NK-92 (cell line): ENCODE data around the gene KLHL30.
"Not testable (repeated sequence)": the region's sequence is repeated elsewhere in the genome, so short reads cannot be mapped to it uniquely, and the experiment has no call there.

Experiments used
- DNase-seq: peaks from one replicate; lab custom pipeline; 2025; ENCODE audit not compliant: unreplicated experiment; lab: John Stamatoyannopoulos, UW

The KLHL30 gene

DNA sequence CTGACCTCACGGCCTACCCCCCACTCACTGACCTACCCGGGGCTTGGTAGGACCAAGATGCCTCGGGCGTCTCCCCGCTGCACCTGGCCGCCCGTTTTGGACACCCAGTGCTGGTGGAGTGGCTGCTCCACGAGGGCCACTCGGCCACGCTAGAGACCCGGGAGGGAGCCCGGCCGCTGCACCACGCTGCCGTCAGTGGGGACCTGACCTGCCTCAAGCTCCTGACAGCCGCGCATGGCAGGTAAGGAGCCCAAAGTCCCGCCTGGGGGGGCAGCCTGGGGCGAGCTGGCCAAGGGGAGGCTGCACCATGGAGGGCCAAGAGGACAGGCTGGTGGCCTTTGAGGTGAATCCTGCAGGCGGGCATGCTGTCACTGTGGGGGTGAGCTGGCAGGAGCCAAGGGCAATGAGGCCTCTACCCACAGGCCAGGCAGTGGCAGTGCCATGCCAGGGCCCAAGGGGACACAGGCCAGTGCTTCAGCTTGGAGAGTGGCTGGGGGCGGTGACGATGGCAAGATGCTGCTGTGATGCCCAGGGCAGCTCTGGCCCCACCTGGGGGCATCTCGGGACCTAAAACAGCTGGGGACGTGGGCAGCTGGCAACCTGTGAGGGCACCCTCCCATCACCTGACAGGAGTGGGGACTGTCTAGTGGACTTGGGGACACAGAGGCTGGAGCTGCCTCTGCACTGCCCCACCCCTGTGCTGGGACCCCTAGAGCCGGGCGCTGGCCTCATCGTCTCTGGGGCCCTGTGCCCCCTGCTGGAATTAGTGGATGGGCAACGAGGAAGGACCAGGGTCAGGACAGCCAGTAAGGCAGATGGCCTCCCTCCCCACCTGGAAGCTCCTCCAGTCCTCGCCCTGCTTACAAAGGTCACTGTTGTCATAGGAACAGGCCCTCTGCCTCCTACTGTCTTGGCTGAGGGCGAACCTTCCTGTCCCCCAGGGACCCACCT, 36.3 kb upstream of the KLHL30 start:
- no peak for DNase-seq

DNA sequence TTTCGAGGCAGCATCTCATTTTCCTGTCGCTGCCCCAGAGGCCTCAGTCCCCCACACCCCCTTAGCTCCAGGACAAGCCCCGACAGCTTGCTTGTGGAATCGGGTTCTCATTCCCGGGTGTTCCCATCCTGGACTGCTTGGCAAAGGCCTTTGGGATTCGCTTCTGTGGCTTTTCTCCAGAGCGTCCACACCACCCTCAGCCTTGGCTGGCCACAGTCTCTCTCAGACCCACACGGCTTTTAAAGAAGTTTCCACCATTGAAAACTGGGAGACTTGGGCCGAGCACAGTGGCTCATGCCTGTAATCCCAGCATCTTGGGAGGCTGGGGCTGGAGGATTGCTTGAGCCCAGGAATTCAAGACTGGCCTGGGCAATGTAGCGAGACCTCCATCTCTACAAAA, 35.6 kb upstream of the KLHL30 start:
- DNase-seq: no peak

DNA sequence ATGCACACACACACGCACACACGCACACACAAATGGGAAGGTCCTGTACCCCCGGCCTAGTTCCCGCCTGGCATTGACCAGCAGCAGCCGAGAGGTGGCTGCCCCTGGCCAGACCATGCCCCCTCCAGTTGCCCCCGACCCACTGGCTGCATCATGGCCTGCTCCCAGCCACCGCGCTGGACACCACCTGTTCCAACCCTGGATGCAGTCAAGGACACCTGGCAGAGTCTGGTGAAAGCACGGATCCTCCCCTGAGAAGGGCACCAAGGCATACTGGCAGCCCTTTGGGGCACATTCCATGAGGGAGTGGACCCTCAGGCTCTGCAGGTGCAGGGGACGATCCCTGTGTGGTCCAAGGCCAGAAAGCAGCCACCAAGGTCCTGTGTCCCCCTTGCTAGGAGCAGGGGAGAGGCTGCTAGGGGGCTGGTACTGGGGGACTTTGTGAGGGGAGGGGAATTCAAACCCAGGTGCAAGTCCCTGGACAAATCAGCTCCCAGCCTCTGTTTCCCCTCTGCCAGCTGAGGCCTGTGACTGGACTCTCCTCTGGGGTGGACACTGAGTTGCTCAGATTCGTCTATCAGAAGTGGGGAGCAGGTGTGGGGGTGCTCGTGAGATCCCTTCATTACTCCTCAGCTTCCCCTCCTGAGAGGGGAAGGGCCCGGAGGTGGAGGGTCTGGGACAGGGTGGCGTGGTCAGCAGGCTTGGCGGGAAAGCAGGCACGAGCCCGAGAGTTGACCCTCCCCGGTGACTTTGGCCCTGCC, 34.8 kb upstream of the KLHL30 start:
- DNase-seq: no peak

DNA sequence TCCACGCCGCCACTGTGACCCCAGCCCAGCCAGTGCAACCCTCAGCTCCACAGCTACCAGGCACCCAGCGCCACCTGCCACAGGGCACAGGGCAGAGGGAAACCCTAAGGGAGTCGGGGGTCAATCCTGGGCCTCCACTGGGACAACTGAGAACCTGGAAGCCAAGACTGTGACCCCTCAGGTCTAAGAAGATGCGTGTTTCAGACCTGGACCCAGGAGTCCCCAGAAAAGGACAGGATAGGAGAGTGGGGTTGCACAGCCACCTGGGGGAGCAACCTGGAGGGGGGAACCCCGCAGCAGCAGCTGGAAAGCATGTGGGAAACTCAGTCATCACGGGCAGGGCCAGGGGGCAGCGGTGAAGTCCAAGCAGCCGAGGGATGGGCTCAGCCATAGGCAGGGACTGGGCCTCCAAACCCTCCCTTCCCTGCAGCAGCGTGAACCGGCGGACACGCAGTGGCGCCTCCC, 34.2 kb upstream of the KLHL30 start:
- DNase-seq: no peak

DNA sequence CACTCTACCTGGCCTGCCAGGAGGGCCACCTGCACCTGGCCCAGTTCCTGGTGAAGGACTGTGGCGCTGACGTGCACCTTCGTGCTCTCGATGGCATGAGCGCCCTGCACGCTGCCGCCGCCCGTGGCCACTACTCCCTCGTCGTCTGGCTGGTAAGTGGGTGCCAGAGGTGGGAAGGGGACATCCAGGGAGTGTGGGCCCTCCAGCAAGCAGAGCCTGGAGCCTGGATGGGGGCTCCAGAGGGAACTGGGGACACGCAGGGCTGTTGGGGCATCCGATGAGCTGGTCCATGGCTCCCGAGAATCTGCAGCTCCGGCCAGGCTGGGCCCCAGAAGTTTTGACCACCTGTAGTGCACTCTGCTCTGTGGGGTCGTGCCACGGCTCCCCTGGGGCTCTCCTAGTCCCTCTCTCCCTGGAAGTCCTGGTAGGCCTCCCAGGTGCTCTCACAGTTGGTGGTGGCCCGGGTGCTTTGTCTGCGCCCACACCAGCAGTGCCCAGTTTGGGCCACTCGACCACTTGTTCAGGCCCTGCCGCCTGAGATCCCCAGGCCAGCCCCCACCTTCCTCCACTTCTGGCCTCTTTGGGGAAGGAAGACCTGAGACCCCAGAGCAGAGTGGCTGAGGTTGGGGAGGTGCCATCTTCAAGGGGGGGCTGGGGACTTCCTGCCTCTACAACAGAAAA, 33.6 kb upstream of the KLHL30 start:
- DNase-seq: no peak

DNA sequence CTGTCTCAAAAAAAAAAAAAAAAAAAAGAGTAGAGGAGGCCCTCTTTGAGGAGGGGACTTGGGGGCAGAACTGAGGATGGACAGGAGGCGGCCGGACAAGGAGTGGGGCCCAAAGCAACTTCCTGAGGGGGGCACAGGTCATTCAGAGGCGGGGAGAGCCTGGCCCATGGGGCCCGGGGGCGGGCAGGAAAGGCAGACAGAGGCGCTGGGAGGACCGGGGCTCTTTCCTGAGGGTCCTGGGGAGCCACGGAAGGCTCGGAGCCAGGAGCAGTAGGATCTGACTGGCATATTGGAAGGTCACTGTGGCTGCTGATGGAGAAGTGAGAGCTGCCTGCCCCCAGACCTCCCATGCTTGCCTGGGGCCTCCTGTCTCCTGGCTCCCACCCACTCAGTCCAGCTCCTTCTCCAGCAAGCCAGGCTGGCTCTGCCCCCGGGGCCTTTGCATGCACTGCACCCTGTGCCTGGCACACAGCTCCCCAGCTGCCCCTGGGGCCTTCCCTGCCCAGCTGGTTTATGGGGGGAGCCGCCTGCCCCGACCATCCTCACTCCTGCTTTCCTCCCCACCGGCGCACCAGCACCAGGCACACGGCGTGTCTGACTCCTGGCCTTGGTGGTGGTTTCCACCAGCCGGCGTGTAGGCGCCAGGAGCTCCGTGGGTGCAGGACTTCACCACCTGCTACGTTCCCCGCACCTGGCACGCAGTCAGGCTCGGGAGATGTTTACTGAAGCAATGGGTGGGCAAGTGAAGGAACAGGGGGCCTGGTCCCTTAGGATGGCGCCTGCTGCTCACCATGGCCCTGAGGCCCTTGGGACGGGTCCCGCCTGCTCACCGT, 32.7 kb upstream of the KLHL30 start:
- DNase-seq: no peak

DNA sequence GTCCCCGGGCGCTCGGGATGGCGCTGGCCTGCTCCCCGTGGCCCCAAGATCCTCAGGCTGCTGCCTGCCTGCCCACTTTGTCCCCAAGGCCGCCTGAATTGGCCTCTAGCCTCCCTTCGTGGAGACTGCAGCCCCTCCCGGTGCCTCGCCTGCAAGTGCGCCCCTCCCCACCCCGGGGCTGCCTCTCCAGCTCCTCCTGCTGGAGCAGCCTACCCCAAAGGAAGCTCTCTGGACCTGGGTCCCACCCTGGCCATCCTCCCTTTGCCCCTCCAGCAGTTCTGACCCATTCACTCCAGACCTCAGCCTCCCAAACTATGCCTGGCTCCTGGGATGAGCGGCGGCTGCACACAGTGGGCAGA, 32.1 kb upstream of the KLHL30 start:
- DNase-seq: no peak

DNA sequence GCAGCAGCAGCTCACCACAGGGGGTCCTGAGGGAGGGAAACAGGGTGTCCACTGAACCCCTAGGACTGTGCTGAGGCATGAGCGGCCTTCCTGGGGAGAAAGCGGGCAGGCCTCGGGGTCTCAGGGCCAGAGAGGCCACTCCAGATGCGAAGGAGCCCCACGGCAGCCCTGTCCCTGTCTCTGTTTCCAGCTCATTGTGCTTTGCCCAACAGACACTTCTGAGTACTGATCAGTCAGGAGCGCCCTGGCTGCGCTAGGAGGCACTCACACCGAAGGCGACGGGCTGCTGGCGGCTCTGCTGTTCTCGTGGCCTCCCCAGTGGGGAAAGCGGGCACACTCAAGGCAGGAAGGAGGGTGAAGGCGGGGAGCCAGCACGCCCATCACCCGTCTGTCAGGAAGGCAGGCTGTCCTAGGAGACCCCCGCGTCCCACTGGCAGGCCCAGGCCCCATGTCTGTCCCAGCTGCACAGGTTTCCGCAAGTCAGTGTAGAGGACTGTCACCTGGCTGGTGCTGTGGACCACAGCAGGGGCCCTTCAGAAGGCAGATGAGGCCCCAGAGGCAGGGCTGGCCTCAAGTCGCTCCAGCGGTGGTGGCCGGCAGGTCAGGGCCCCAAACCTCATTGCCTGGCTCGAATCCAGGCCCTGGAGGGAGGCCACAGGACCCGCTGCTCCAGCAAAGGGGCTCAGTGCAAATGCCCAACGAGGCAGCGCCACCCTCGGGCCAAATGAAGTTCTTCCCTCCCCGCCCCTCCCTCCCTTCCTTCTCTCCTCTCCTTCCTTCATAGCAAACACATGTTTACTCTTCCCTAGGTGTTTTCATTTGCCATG, 31.6 kb upstream of the KLHL30 start:
- DNase-seq: no peak

DNA sequence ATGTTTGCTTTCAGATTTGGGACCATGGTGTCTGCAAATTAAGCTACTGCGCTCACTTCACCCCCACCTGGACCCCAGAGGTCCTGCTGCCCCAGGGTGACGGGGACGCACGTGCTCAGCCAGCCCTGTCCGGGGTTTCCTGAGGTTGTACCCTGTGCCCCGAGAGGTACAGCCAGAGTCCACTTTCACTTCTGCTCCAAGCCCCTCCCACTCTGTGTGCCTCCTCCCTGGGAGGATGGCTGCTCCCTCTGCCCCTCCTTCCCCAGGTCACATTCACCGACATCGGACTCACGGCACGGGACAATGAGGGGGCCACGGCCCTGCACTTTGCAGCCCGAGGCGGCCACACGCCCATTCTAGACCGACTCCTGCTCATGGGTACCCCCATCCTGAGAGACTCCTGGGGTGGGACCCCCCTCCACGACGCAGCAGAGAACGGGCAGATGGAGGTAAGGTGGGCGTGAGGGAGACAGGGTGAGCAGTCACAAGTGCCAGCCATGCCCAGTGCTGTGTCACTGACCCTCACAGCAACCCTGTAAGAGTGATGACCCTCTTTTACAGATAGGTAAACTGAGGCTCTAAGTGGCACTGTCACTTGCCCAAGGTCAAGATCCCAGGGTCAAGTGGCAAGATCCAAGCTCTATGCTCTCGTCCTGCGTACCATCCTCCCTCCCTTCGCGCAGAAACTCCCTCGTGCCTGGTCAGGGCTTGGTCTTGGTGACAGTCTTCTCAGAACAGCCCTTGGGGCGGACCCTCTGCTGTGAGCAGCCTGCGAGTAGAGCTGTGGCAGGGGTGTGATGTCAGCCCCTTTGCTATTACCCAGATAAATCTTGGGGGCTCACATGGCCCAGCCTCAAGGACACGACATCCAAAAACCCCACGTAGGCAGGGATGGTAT, 30.7 kb upstream of the KLHL30 start:
- DNase-seq: no peak

DNA sequence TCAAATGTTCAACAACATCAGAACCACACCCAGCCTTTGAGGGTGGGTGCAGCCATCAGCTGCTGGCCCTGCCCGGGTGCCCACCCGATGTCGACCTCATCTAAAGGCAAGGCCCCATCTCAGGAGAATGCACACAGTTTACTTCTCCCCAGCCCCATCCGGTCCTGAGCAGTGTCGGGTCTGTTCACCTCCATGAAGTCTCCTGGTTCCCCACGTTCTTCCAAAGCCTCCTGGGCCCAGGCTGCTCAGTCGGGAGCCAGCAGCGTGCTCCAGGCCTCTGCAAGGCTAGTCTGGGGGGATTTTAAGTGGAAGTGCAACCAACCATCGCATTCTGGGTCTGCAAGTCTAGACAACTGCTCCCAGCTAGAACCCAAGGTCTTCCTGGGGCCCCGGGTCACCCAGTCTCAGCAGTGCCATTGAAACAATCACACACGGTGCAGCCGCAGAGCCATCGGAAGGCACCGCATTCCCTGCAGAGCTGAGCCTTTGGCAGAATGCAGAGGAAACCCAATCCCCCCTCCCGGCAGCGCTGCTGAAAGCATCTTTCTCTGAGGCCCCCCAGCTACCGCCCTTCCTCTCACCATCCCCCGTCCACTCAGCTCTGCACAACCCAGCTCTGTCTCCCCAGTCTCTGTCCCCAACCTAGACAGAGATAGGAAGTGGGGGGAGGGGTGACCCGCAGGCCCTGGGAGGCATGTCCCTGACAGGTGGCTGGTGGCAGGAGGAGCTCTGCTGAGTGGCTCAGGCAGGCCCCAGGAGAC, 29.9 kb upstream of the KLHL30 start:
- no peak for DNase-seq

DNA sequence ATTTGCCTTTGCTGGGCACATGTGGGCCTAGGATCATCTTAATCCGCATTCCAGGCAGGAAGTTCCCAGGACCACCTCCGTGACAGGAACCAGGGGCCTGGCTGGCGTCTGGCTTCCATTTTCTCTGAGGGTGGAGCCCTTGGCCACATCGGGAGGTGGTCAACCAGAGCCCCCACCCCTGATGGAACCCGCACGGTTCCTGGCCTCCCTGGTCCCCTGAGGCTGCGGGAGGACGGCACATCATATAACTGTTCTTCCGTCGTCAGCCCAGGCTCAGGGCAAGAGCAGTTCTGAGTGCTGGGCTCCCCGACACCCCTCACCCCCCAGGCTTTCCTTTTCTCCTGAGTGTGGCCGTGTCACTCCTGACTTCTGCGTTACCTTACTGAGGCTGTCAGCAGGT, 24.9 kb upstream of the KLHL30 start:
- no peak for DNase-seq

DNA sequence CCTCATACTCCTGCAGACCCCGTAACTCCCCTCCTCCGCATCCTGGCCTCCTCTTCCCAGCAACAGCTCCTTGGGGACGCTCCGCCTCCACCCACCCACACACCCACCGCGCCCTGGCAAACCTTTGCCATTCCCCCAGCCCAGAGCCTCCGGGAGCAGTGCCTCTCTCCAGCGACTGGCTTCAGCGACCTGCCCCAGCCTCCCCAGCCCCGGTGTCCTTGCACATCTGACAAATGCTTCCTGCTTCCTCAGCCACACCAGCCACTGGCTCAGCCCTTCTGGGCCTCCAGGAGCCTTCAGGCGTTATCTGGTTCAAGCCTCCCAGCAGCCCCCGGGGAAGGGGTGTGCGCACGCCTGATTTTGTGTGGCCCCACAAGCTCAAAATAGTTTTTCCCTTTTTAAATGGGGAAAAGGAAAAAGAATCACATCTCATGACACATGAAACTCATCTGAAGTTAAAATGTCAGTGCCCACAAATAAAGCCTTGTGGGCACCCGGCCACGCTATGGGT, 24.1 kb upstream of the KLHL30 start:
- DNase-seq: no peak

DNA sequence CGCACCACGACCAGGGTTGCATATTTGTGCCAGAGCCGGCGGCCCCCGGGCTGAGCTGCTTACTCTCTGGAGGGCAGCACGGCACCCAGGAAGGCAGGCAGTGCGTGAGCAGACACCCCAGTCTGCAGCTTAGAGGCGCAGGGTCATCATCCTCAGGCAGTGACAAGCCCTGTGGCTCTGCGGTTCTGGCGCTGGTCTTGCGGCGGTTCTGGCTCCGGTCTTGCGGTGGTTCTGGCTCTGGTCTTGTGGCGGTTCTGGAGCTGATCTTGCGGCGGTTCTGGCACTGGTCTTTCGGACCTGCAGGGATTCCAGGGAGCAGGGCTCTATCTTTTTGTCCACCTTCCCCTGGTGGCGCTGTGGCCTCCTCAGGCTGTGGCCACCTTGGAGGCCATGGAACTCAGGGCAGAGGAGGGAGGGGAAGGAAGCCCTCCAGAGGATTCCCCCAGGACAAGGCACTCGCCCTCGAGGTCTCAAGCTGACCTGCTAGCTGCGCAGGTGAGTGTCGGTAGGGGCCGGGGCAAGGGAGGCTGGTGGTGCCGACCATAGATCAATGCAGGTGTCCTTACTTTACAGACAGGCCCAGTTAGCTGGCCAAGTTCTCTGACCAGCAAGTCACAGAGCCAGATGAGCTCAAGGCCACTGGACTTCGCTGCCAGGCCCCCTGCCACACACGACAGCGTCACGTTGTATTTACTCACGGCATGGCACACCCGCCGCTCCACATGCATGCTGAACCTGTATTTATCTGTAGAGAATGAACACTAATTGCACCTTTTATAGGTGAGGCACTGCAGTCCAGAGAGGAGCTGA, 23.4 kb upstream of the KLHL30 start:
- no peak for DNase-seq

DNA sequence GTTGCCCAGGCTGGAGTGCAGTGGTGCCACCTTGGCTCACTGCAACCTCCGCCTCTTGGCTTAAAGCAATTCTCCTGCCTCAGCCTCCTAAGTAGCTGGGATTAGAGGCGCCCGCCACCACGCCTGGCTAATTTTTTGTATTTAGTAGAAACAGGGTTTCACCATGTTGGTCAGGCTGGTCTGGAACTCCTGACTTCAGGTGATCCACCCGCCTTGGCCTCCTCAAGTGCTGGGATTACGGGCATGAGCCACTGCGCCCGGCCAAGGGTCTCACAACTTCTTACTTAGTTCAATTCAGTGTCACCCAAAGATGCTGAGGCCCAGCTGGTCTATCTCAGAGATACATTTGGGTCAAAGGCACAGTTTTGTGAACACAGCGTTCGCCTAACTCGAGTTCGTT, 22.8 kb upstream of the KLHL30 start:
- not testable (repeated sequence) for DNase-seq

DNA sequence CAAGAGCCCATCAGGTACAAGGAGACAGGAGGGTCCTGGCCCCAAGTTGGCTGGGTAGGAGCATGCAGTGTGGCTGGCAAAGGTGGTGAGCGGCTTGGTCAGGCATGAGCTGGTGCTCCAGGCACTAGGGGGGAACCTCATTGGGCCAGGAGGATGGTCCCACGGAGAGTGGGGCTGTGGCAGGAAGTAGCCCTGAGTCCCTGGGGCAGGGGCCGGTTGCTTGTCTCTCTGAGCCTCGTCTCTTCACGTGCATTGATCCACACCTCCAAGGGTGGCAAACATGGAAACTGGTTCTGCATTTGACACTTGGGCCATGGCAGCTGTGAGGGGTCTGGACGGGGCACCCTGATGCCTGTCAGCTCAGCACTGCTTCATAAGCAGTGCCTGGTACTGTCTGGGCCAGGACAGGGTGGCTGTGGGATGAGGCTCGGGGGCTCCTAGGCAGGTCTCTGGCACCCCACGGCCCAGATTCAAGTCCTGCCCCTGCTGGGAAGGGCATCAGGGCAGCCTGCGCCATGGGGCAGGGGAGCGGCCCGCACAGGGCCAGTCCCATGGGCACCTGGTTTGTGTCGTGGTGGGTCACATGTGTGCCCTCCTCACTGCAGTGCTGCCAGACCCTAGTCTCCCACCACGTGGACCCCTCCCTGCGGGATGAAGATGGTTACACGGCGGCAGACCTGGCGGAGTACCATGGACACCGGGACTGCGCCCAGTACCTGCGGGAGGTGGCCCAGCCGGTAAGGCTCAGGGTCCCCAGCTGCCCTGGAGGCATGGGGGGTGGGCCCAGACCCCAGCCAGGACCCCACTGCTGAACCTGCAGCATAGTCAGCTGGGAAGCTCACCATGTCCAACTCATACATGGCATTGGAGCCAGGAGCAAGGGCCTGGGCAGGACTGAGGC, 21.9 kb upstream of the KLHL30 start:
- no peak for DNase-seq
